Stimulated activated CD8-positive, alpha-beta memory T cell treated with anti-CD3 and anti-CD28 coated beads, Interleukin-7, amount 100 ng/mL, for 48 hours (primary cell): Measurements from ENCODE around the gene ANTKMT.
"Not testable (repeated sequence)": the region's sequence is repeated elsewhere in the genome, so short reads cannot be mapped to it uniquely, and the experiment has no call there.

Source experiments
- DNase-seq, 2 donors: peaks; one replicate each; pipeline ENCODE4 v3.0.0-alpha.2; 2020; ENCODE audit warnings: low read depth in 1 of 2; ENCODE audit errors: extremely low read depth in 1 of 2

The ANTKMT gene

GRCh38 chr16:712740-713250 lies 8.2 kb upstream of the ANTKMT start:
- DNase-seq: not testable (repeated sequence)

- no peak for DNase-seq
These were observed 6.9 kb upstream of the ANTKMT start for GRCh38 chr16:714079-714478.

GRCh38 chr16:714558-715476 lies 6.1 kb upstream of the ANTKMT start, which contains the start of gene METRN:
Gene METRN, plus strand, starts transcription at chr16:715118. Its CDS starts 172 bp downstream, at chr16:715290.
- peak; percentile 83 to 84 for DNase-seq

GRCh38 chr16:715477-716199 lies 5.3 kb upstream of the ANTKMT start:
- no peak for DNase-seq

- DNase-seq: no peak
These were observed 4.8 kb upstream of the ANTKMT start for GRCh38 chr16:716200-716568.

GRCh38 chr16:716768-717325 lies 4.1 kb upstream of the ANTKMT start:
- no peak for DNase-seq

GRCh38 chr16:717450-718245 lies 3.3 kb upstream of the ANTKMT start:
- no peak for DNase-seq

- no peak for DNase-seq
These were observed 2.6 kb upstream of the ANTKMT start for GRCh38 chr16:718389-718788.

- DNase-seq: no peak
These were observed 2.0 kb upstream of the ANTKMT start for GRCh38 chr16:718922-719321.

GRCh38 chr16:719815-720446 lies 1.0 kb upstream of the ANTKMT start:
- DNase-seq: no peak

- DNase-seq: no peak
These were observed 428 bp upstream of the ANTKMT start for GRCh38 chr16:720447-720989.

- no peak for DNase-seq
These were observed 1.0 kb downstream of the ANTKMT start for GRCh38 chr16:721765-722540.

GRCh38 chr16:722835-723633 lies 2.1 kb downstream of the ANTKMT start:
- no peak for DNase-seq

GRCh38 chr16:723695-724094 lies 2.7 kb downstream of the ANTKMT start:
- no peak for DNase-seq

- no peak for DNase-seq
These were observed 3.5 kb downstream of the ANTKMT start for GRCh38 chr16:724188-725040.

- DNase-seq: no peak
These were observed 4.1 kb downstream of the ANTKMT start for GRCh38 chr16:725041-725376.

- no peak for DNase-seq
These were observed 4.7 kb downstream of the ANTKMT start for GRCh38 chr16:725463-726187.
